Superior temporal gyrus (tissue), 1 donor: ENCODE results near the gene CAMKV.
"Not testable (repeated sequence)": the region's sequence is repeated elsewhere in the genome, so short reads cannot be mapped to it uniquely, and the experiment has no call there.

Experiments used
- DNase-seq: peaks from one replicate; pipeline ENCODE4 v3.0.0-alpha.2; 2016; ENCODE audit errors: extremely low spot score

CAMKV gene

GRCh38 chr3:49869525-49870126 is at the start of gene CAMKV:
Gene CAMKV, minus strand, starts transcription at chr3:49869906. Its CDS starts 7,518 bp downstream, at chr3:49862388.
- DNase-seq, result no peak

DNA sequence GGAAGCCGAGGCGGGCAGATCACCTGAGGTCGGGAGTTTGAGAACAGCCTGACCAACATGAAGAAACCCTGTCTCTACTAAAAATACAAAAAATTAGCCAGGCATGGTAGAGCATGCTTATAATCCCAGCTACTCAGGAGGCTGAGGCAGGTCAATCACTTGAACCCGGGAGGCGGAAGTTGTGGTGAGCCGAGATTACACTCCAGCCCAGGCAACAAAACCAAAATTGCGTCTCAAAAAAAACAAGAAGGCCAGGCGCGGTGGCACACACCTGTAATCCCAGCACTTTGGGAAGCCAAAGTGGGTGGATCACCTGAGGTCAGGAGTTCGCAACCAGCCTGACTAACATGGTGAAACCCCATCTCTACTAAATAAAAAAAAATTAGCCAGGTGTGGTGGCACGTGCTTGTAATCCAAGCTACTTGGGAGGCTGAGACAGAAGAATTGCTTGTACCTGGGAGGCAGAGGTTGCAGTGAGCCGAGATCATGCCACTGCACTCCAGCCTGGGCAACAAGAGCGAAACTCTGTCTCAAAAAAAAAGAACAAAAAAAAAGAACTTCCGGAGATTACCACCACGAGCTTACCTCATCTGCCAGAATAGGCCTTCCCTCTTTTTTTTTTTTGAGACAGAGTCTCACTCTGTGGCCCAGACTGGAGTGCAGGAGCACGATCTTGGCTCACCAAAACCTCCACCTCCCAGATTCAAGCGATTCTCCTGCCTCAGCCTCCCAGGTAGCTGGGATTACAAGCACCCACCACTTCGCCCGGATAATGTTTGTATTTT is 48.3 kb upstream of the CAMKV start:
- not testable (repeated sequence) for DNase-seq

GRCh38 chr3:49916686-49917085 is 47.0 kb upstream of the CAMKV start:
- DNase-seq, result no peak

GRCh38 chr3:49914906-49915305 is 45.2 kb upstream of the CAMKV start:
- DNase-seq, result no peak

GRCh38 chr3:49912881-49913281 is 43.2 kb upstream of the CAMKV start:
- DNase-seq, result no peak

GRCh38 chr3:49911611-49912010 is 41.9 kb upstream of the CAMKV start:
- DNase-seq, result no peak

DNA sequence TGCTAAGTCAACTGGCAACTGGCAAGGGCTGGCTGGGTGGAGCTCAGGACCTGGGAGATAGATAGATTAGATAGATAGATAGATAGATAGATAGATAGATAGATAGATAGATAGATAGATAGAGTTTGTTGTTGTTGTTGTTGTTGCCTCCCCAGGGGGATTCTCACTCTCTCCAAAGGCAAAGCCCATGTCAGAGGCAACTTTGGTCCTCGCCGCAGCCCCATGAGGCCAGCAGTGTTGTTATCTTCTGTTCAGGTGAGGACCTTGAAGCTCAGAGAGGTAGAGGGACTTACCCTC is 41.4 kb upstream of the CAMKV start:
- no peak for DNase-seq

GRCh38 chr3:49910409-49911123 is 40.9 kb upstream of the CAMKV start:
- no peak for DNase-seq

GRCh38 chr3:49908373-49909199 is 38.9 kb upstream of the CAMKV start:
- DNase-seq, result no peak

DNA sequence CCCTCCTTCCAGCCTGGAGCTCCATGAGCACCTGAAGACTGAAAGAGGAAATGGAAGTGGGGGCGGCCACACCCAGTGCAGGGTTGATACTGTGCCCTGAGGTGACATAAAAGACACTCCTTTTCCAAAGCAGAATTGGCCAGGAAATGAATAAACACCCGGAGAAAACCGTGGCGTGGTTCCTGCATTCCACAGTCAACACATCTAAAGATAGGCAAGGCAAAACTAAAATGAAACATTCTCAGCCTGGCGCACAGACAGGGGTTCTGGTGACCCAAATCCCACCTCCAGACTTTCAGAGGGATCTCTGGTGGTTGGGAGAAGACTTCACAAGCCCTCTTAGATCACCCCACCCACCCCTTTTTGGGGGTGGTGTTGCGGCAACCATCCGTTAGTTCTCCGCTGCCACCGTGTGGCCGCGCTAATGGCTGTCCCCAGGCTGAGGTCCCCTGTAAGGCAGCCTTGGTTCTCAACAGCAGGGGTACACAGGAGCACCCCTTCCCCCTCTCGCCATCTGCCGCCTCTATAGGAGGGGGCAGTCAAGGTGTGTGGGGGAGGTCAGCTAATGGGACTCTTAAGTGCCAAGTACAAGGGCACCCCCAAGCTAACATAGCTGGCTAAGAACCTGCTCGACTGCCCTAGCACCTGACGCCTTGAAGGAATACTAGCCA is 36.5 kb upstream of the CAMKV start:
- peak; percentile 67 for DNase-seq

- not testable (repeated sequence) for DNase-seq
Measured at GRCh38 chr3:49904448-49904847, 34.7 kb upstream of the CAMKV start.

DNA sequence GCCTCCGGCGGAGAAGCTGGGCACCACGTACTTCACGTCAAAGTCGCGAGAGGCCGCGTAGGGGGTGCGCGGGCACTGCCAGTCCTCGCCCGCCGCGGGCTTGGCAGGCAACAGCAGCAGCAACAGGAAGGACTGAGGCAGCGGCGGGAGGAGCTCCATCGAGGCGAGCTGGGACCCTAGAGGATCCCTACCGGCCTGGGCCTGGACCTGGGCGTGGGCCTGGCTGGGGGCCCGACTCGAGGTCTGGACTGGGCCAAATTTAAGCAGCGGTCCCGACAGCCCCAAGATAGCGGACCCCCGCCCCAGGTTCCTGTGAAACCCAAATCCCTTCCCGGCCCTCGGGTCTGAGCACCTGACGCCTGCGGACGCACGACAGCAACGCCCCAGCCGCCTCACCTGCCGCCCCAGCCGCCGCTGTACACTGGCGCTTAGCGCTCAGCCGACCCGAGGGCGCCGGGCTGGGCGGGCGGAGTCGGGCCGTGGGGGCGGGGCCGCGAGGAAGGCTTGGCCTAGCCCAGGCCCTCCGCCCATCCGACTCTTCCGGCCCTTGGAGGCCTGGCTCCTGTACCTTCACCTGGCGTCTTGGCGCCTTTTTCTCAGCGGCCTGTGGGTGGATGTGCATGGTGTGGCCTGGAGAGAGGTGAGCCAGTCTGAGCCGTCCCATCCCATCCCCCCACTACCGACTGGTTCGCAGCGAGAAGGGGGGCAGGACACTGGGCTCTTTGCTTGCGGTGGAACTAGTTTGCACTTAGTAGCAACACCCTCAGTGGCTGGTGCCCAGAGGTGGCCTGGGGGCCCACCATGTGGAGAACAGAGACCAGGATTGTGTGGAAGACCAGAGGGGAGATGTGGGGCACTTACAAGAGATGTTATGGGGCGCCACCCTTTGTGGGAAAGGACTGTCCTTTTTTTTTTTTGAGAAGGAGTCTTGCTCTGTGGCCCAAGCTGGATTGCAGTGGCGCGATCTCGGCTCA is 34.0 kb upstream of the CAMKV start, which contains the start of gene MST1R:
Gene MST1R, minus strand, starts transcription at position 423 of the 974 bp plus-strand sequence. Its CDS starts 264 bp downstream, at position 159.
- no peak for DNase-seq

DNA sequence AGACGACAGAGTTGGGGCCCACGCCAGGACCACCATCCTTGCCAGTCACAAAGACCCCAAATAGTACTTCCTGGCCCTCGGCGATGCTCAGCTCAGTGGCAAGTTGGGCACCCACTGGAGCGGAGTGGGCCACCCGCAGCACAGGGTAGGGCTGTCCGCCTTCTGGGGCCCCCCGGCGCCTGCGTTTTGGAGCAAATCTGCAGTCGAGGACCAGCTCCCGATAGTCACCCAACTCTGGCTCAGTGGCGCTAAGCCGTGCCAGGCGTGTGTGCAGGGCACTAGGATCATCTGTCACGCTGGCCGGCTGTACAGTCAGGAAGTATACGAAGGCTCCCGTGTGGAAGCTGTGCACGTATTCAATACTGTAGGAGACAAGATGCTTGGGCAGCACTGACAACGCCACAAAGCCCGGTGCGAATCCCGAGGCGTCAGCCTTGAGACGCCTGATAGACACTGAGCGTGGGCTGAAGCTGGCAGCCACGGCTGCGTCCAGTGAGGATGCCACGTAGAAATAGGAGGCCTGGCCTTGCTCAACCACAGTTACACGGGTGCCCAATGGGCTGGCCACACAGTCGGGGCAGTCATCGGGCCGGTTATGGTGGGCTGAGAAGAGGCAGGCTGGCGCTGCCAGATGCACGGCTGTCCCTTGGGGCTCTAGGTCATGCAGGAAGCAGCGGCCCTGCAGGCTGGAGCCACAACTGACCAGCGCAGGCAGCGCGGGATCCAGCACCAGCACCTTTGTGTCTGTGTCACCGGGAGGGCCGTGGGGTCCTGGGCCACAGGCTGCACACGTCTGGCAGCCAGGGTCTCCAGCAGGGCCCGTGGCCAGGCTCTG is 33.0 kb upstream of the CAMKV start:
- no peak for DNase-seq

DNA sequence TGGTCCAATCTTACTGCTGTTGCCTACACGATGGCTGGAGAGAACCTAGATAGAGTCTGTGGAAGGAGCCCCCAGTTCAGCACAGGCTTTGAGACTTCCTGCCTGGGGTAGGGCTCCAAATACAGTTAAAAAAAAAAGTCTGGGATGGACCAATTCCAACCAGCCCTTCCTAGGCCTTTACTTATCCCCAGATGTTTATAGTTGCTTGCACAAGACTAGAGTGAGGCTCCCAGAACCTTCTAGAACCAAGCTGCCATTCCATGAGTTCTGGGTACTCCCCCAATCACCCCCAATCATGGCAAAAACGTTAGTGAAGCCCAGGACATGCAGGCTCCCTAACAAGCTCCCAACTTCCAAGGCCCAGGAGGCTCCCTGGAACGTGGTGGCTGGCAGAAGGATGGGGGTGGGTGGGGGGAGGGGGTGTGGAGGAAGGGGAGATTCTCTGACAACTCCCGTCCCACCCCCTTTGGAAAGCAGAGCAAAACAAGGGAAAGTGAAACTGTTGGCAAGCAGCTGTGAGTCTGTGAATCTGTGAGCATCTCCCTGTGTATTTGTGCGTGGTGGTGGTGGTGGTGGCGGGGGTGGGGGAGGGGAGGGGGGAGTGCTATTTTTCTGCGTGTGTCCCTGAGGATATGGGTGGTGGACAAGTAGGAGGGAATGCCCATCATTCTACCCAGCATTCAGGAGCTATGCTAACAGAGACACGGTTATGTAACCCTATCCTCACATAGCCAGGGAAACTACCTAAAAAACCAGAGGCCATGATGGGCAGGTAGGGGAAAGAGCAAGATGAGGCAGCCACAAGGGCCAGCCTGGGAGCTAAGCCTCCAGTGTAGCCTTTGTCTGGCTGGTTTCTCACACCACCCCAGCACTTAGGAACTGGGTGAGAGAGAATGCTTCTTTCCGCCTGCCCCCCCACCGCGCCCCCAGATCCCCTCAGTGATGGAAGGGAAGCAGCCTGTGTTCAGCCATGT is 31.9 kb upstream of the CAMKV start:
- DNase-seq, result no peak

DNA sequence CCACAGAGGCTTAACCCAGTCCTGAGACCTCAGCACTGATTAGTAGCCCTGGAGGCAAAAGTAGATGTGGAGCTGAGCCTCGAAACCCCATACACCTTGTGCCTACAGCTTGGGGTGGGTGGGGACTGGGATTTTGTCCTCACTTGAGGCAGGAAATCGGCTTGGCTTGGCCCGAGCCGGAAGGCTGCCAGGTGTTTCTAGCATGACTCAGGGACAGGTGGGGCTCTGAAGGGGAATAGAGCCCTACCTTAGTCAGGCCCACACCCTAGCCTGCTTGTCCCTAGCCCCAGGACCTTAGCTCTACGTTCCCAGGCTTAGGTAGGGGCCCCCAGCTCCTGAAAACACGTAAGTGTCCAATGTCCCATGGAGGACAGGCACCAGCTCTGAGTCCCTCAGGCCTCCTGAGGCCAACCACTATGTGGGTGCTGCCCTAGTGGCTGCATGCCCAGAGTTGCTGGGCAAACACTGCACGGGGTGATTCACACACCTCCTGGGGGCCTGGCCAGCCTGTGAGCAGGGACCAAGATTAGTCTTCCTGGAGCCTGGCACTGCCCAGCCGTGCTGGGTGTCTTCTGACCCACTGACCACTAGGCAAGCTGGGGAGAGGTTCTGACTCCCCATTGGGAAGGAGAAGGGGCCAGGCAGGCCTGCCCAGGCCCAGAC is 30.9 kb upstream of the CAMKV start:
- DNase-seq, result no peak

DNA sequence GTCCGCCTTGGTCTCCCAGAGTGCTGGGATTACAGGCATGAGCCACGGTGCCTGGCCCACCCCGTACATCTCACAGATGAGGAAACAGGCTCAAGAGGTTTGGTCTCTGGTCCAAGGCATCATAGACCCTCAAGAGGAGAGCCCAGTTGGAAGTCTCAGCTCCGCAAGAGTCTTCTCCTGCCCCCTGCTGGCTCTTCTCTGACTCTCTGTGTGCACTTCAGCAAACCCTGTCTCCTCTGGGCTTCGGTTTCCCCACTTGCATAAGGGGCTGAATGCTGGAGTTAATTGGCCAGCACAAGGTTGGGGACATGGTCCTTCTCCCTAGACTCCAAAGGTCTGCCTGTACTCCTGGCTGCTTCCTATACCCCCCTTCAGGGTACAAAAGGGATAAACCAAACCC is 30.1 kb upstream of the CAMKV start:
- no peak for DNase-seq

DNA sequence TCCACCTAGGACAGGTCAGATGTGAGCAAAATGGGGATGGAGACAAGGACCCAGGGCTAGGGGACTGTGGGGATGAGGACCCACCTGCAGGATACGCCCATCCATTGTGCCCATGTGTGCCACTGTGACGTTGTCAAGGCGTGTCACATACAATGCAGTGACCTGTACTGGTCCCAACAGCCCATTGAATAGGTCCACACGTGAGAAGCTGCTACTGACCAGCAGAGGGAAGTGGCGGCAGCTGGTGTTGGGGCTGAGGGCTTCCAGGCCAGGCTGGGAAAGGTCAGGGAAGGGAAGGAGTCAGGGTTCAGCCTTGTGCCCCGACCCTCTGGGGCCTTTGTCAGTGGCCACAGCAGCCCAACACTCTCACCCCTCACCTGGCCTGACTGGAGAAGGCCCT is 29.3 kb upstream of the CAMKV start:
- no peak for DNase-seq

GRCh38 chr3:49896345-49896744 is 26.6 kb upstream of the CAMKV start:
- DNase-seq, result no peak
